ENCODE measurements around the gene ADGRA1. TPM values are rescaled to one million over a fixed set of nuclear protein-coding genes. Genes with fewer than 3 reads are reported as not detected.

ADGRA1 gene
- total RNA-seq, 4 donors from 2014 or later: 0.13 to 0.40 (median 0.29) TPM

DNA sequence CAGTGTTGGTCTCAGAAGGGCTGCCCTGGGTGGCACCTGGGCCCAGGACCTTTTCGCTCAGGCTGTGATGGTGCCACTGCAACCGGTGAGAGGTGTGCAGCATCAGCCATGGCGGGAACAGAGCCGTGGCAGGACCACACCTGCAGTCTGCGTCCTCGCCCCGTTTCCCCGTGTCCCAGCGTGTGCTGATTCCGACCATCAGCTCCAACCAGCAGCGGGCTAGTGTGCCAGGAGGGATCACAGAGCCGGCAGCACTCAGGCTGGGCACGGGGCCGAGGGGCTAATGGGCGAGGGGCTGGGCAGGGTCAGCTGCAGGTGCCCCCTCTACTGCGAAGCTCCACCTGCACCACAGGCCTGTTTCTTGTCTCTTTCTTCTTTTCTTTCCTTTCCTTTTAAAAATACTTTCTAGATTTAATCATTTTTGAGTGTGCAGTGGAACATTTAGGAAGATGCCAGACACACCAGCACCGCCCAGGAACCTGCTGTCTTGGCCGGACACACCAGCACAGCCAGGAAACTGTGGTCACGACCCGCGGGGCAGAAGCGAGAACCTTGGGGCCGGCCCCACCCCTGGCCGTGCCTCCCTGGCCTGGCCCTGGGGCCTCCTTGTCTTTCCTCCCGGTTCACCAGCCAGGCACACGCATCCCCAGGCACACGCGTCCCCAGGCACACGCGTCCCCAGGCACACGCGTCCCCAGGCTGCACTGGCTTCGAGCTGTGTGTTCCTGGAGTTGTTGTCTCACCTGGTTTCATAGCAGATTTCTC is 34.6 kb downstream of the ADGRA1 start:
- H3K4me3 ChIP-seq (replicated peaks in 1 of 3): no peak overlapping the region
- 74 to 84% methylated on average over 25 to 33 of the region's 33 CpGs for WGBS, 2 donors
- no peak for DNase-seq
- TF ChIP-seq, protein P1, sequence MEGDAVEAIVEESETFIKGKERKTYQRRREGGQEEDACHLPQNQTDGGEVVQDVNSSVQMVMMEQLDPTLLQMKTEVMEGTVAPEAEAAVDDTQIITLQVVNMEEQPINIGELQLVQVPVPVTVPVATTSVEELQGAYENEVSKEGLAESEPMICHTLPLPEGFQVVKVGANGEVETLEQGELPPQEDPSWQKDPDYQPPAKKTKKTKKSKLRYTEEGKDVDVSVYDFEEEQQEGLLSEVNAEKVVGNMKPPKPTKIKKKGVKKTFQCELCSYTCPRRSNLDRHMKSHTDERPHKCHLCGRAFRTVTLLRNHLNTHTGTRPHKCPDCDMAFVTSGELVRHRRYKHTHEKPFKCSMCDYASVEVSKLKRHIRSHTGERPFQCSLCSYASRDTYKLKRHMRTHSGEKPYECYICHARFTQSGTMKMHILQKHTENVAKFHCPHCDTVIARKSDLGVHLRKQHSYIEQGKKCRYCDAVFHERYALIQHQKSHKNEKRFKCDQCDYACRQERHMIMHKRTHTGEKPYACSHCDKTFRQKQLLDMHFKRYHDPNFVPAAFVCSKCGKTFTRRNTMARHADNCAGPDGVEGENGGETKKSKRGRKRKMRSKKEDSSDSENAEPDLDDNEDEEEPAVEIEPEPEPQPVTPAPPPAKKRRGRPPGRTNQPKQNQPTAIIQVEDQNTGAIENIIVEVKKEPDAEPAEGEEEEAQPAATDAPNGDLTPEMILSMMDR (IDR thresholded peaks at IDR 0.05): no peak
- TF ChIP-seq POLR2A (IDR thresholded peaks at IDR 0.05): no peak
- H3K9me3 ChIP-seq: no peaks in the 10 kb centered on the region
- H3K27ac ChIP-seq: no peak overlapping the region
- intact Hi-C loops (cut with DNase I): loop anchor here (5.0 to 10.0 kb wide), 3 partner anchors 218 to 468 kb away; no protein-coding TSS in a partner anchor
- no peaks in the 10 kb centered on the region for H3K36me3 ChIP-seq
- H3K27me3 ChIP-seq: no peaks in the 10 kb centered on the region
- H3K4me1 ChIP-seq: no peaks in the 10 kb centered on the region

DNA sequence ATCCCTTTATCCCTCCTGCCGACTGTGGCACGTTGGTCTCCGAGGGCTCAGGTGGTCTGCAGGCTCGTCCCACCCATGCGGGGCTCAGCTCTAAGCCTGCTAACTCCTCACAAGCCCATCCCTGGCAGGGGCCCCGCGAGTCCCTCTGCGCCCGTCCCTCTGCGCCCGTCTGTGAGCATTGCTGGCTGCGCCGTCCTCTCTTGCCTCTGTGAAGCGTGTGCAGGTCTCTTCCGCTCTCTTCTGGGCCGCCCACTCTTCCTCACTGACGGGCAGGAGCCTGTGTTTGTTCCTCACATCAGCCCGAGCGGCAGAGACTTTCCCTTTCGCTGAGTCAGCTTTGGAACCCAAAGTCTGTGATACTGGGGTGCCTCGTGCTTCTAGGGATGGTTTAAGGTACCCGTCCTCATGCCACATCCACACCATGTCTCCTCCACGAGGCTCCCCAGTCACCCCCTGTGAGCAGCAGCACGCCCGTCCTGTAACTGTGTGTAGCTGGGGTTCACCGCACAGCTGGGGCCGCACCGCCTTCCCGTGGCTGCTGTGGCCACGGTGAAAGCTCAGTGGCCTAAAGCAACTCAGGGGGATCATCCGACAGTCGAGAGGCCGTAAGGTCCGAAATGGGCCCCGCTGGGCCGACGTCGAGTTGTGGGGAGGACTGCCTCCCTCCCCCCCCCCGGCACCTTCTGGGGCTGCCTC is 35.5 kb downstream of the ADGRA1 start:
- H3K4me3 ChIP-seq (replicated peaks in 1 of 3): no peak overlapping the region
- no peak for TF ChIP-seq POLR2A (IDR thresholded peaks at IDR 0.05)
- TF ChIP-seq, protein P1 (IDR thresholded peaks at IDR 0.05): no peak
- no peaks in the 10 kb centered on the region for H3K9me3 ChIP-seq
- H3K36me3 ChIP-seq: no peaks in the 10 kb centered on the region
- no peak overlapping the region for H3K27ac ChIP-seq
- intact Hi-C loops (cut with DNase I): loop anchor here (5.0 to 10.0 kb wide), 3 partner anchors 218 to 468 kb away; no protein-coding TSS in a partner anchor
- no peaks in the 10 kb centered on the region for H3K27me3 ChIP-seq
- WGBS, 2 donors: 81 to 83% methylated on average over 35 to 39 of the region's 39 CpGs
- DNase-seq: peak in 1 of 2 donors; percentile 0
- H3K4me1 ChIP-seq: no peaks in the 10 kb centered on the region

DNA sequence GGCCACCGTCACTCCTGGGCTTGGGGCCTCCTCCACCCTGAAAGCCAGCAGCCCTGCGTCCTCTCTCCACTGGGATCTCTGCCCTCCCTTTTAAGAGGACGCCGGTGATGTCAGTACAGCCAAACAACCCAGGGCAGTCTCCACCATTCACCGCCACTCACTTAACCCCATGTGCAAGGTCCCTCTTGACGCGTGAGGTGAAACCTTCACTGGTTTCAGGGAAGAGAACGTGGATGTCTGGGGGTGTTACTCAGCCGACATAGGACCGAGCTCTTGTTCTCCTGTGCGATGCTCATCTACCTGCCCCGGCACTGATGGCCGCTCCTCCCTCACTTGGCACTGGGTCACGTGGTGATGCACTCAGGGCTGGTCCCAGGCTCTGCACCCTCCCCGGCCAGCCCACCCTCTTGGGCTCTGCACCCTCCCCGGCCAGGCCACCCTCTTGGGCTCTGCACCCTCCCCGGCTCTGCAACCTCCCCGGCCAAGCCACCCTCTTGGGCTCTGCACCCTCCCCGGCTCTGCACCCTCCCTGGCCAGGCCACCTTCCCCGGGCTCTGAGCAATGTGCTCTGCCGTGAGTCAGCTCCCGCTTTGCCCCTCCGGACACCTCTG is 36.1 kb downstream of the ADGRA1 start:
- Histone ChIP-seq H3K36me3 (no peaks in the 10 kb centered on the region), H3K9me3 (no peaks in the 10 kb centered on the region), H3K4me3 (replicated peaks in 1 of 3) (no peak overlapping the region), H3K4me1 (no peaks in the 10 kb centered on the region), H3K27ac (no peak overlapping the region), H3K27me3 (no peaks in the 10 kb centered on the region)
- DNase-seq: peak in 1 of 2 donors; percentile 1
- intact Hi-C loops (cut with DNase I): loop anchor here (5.0 to 10.0 kb wide), 3 partner anchors 219 to 469 kb away; no protein-coding TSS in a partner anchor
- TF ChIP-seq POLR2A (IDR thresholded peaks at IDR 0.05): no peak
- TF ChIP-seq, protein P1 (IDR thresholded peaks at IDR 0.05): no peak
- WGBS, 2 donors: 82 to 86% methylated on average over 22 to 23 of the region's 23 CpGs

DNA sequence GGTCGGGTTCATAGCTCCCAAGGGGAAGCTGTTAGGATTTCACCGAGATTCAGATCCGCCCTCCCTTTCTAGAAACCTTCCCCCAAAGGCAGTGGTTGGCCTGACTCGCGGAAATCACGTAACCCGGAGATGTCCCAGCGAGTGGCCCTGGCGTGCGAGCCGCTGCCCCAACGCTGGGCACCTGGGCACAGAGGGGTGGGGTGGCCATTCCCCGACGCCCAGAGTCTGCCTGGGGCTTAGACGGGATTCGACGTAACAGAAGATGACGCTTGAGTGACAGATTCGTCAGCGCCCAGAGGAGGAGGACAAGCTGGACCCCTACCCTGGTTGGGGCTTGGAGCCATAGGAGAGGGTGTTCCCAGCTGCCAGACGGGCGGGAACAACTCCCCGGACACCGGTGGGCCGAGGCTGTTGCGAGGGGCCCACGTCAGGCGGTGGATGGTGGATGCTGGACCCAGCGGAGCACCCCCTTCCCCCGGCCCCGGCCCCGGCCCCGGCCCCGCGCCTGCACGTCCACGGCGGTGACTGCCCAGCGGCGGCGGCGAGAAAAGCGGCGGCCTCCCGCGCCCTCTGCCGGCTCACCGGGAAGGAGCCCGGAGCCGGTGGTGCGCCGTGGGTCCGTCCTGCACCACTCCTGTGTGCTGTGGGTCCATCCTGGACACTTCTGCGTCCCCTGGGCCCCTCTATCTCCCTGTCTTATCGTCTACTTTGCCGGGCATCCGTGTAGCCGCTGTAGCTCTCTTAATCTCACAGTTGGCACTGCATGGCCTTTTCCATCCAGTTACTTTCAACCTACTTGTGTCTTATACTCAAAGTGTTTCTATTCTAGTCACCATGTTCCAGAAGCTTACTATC is 36.9 kb downstream of the ADGRA1 start:
- Histone ChIP-seq H3K27me3 (no peaks in the 10 kb centered on the region), H3K4me1 (no peaks in the 10 kb centered on the region), H3K36me3 (no peaks in the 10 kb centered on the region), H3K9me3 (no peaks in the 10 kb centered on the region), H3K27ac (no peak overlapping the region), H3K4me3 (replicated peaks in 1 of 3) (no peak overlapping the region)
- 30 to 49% methylated on average over 30 to 44 of the region's 58 CpGs for WGBS, 2 donors
- no peak for TF ChIP-seq POLR2A (IDR thresholded peaks at IDR 0.05)
- TF ChIP-seq, protein P1 (IDR thresholded peaks at IDR 0.05): peak in 4 of 6 experiments; percentile 35 to 72 (median 50)
- DNase-seq: peak; percentile 34 to 46
- intact Hi-C loops (cut with DNase I): loop anchor here (5.0 to 10.0 kb wide), 3 partner anchors 220 to 470 kb away; no protein-coding TSS in a partner anchor
